H7 (cell line): ENCODE results near the gene ZFAND3. TPM values are rescaled to one million over a fixed set of nuclear protein-coding genes. Genes with fewer than 3 reads are reported as not detected.

Source experiments
- DNase-seq: peaks from one replicate; pipeline ENCODE4 v3.0.0; 2012
- H3K27me3 ChIP-seq: 2 replicates; pipeline ENCODE4 v1.6.0; 2011; ENCODE audit warnings: mild to moderate bottlenecking, low read length; ENCODE audit not compliant: control insufficient read depth, insufficient read depth
- H3K36me3 ChIP-seq: replicated peaks from 2 replicates; pipeline ENCODE4 v1.5.1; 2011; ENCODE audit warnings: low read length; ENCODE audit not compliant: control insufficient read depth, insufficient read depth
- H3K4me3 ChIP-seq: 2 replicates; pipeline ENCODE4 v1.5.1; 2011; ENCODE audit warnings: low read depth, mild to moderate bottlenecking, control low read depth, low read length, moderate library complexity; ENCODE audit not compliant: insufficient read depth
- total RNA-seq: library from RNA; depleted of rRNA; stranded (reverse); fragments of >200 nt; shearing (Covaris generic); gene quantifications from 2 replicates; pipeline ENCODE4 v1.2.3, GENCODE V29; 2014

Gene ZFAND3
- total RNA-seq, 1 experiment from 2014 or later, result 17.1 TPM

GRCh38 chr6:38141085-38141484 lies 321.6 kb downstream of the ZFAND3 start:
- DNase-seq, result no peak
- no peaks in the 10 kb centered on the region for H3K27me3 ChIP-seq
- no peaks in the 10 kb centered on the region for H3K36me3 ChIP-seq
- H3K4me3 ChIP-seq, result no peak overlapping the region

- no peak for DNase-seq
Measured at GRCh38 chr6:38141716-38142115, 322.2 kb downstream of the ZFAND3 start.

GRCh38 chr6:38142178-38142902 lies 322.8 kb downstream of the ZFAND3 start:
- H3K4me3 ChIP-seq, result no peak overlapping the region
- DNase-seq, result no peak
- no peaks in the 10 kb centered on the region for H3K36me3 ChIP-seq
- no peaks in the 10 kb centered on the region for H3K27me3 ChIP-seq

More at GRCh38 chr6:38141716-38142115, 322.2 kb downstream of the ZFAND3 start:
- Histone ChIP-seq H3K4me3 (no peak overlapping the region), H3K36me3 (no peaks in the 10 kb centered on the region), H3K27me3 (no peaks in the 10 kb centered on the region)

- Histone ChIP-seq H3K27me3 (no peaks in the 10 kb centered on the region), H3K36me3 (no peaks in the 10 kb centered on the region), H3K4me3 (no peak overlapping the region)
- DNase-seq, result no peak
Measured at GRCh38 chr6:38143191-38144150, 323.9 kb downstream of the ZFAND3 start.

GRCh38 chr6:38144365-38144945 lies 324.9 kb downstream of the ZFAND3 start:
- DNase-seq, result no peak
- H3K27me3 ChIP-seq, result no peaks in the 10 kb centered on the region
- H3K4me3 ChIP-seq, result no peak overlapping the region
- H3K36me3 ChIP-seq, result no peaks in the 10 kb centered on the region

- H3K36me3 ChIP-seq, result no peaks in the 10 kb centered on the region
Measured at GRCh38 chr6:38146021-38146733, 326.6 kb downstream of the ZFAND3 start.

GRCh38 chr6:38146734-38147027 lies 327.2 kb downstream of the ZFAND3 start:
- no peak for DNase-seq
- no peak overlapping the region for H3K4me3 ChIP-seq
- H3K27me3 ChIP-seq, result no peaks in the 10 kb centered on the region
- H3K36me3 ChIP-seq, result no peaks in the 10 kb centered on the region

More at GRCh38 chr6:38146021-38146733, 326.6 kb downstream of the ZFAND3 start:
- H3K4me3 ChIP-seq, result no peak overlapping the region
- no peak for DNase-seq
- H3K27me3 ChIP-seq, result no peaks in the 10 kb centered on the region

GRCh38 chr6:38148606-38149005 lies 329.1 kb downstream of the ZFAND3 start:
- no peak for DNase-seq
- no peak overlapping the region for H3K4me3 ChIP-seq
- no peaks in the 10 kb centered on the region for H3K27me3 ChIP-seq
- no peaks in the 10 kb centered on the region for H3K36me3 ChIP-seq

- Histone ChIP-seq H3K36me3 (no peaks in the 10 kb centered on the region), H3K27me3 (no peaks in the 10 kb centered on the region), H3K4me3 (no peak overlapping the region)
- no peak for DNase-seq
Measured at GRCh38 chr6:38149531-38149930, 330.0 kb downstream of the ZFAND3 start.

GRCh38 chr6:38150021-38150420 lies 330.5 kb downstream of the ZFAND3 start:
- Histone ChIP-seq H3K4me3 (no peak overlapping the region), H3K36me3 (no peaks in the 10 kb centered on the region)

GRCh38 chr6:38150681-38151296 lies 331.3 kb downstream of the ZFAND3 start:
- DNase-seq, result no peak

More at GRCh38 chr6:38150021-38150420, 330.5 kb downstream of the ZFAND3 start:
- no peak for DNase-seq
- no peaks in the 10 kb centered on the region for H3K27me3 ChIP-seq

GRCh38 chr6:38151580-38152500 lies 332.3 kb downstream of the ZFAND3 start:
- no peak for DNase-seq
- no peak overlapping the region for H3K4me3 ChIP-seq

More at GRCh38 chr6:38150681-38151296, 331.3 kb downstream of the ZFAND3 start:
- no peak overlapping the region for H3K4me3 ChIP-seq
- no peaks in the 10 kb centered on the region for H3K27me3 ChIP-seq
- H3K36me3 ChIP-seq, result no peaks in the 10 kb centered on the region

GRCh38 chr6:38152620-38153019 lies 333.1 kb downstream of the ZFAND3 start:
- Histone ChIP-seq H3K27me3 (no peaks in the 10 kb centered on the region), H3K36me3 (no peaks in the 10 kb centered on the region), H3K4me3 (no peak overlapping the region)
- DNase-seq, result no peak

More at GRCh38 chr6:38151580-38152500, 332.3 kb downstream of the ZFAND3 start:
- no peaks in the 10 kb centered on the region for H3K27me3 ChIP-seq
- no peaks in the 10 kb centered on the region for H3K36me3 ChIP-seq
